RWPE2 (cell line): ENCODE data around the gene ESPN.

ENCODE experiments used
- ATAC-seq: fragments of 200-7000 bp; cut with Tn5 transposase; 3 replicates; pipeline ENCODE4 v1.9.1; 2021; ENCODE audit warnings: low read depth
- DNase-seq: peaks from one replicate; pipeline ENCODE4 v3.0.0-alpha.2; 2020; ENCODE audit warnings: low spot score
- H3K27ac ChIP-seq: fragments of 450-650 bp; 2 replicates; pipeline ENCODE4 v1.5.1; 2017; ENCODE audit warnings: mild to moderate bottlenecking; ENCODE audit not compliant: poor library complexity, severe bottlenecking
- H3K27me3 ChIP-seq: fragments of 250-450 bp; sonication (Bioruptor Pico); 2 replicates; pipeline ENCODE4 v1.5.1; 2021; ENCODE audit warnings: mild to moderate bottlenecking, moderate library complexity; ENCODE audit not compliant: insufficient read depth, poor library complexity, severe bottlenecking
- H3K36me3 ChIP-seq: fragments of 250-450 bp; sonication (Bioruptor Pico); 2 replicates; pipeline ENCODE4 v1.5.1; 2020; ENCODE audit warnings: low read depth, mild to moderate bottlenecking, moderate library complexity
- H3K4me1 ChIP-seq: fragments of 250-450 bp; sonication (Bioruptor Pico); 2 replicates; pipeline ENCODE4 v1.5.1; 2021; ENCODE audit warnings: mild to moderate bottlenecking, moderate library complexity; ENCODE audit not compliant: insufficient read depth, poor library complexity, severe bottlenecking
- H3K4me3 ChIP-seq: fragments of 250-450 bp; sonication (Bioruptor Pico); 2 replicates; pipeline ENCODE4 v1.5.1; 2021; ENCODE audit warnings: mild to moderate bottlenecking, moderate library complexity; ENCODE audit not compliant: severe bottlenecking
- H3K9me3 ChIP-seq: fragments of 250-450 bp; sonication (Bioruptor Pico); 2 replicates; pipeline ENCODE4 v1.5.1; 2021; ENCODE audit warnings: mild to moderate bottlenecking, moderate library complexity; ENCODE audit not compliant: severe bottlenecking
- CTCF ChIP-seq: fragments of 450-650 bp; IDR thresholded peaks from one replicate; pipeline ENCODE4 v1.5.1; 2017; ENCODE audit warnings: mild to moderate bottlenecking, moderate library complexity; ENCODE audit not compliant: poor library complexity, severe bottlenecking

The ESPN gene

DNA sequence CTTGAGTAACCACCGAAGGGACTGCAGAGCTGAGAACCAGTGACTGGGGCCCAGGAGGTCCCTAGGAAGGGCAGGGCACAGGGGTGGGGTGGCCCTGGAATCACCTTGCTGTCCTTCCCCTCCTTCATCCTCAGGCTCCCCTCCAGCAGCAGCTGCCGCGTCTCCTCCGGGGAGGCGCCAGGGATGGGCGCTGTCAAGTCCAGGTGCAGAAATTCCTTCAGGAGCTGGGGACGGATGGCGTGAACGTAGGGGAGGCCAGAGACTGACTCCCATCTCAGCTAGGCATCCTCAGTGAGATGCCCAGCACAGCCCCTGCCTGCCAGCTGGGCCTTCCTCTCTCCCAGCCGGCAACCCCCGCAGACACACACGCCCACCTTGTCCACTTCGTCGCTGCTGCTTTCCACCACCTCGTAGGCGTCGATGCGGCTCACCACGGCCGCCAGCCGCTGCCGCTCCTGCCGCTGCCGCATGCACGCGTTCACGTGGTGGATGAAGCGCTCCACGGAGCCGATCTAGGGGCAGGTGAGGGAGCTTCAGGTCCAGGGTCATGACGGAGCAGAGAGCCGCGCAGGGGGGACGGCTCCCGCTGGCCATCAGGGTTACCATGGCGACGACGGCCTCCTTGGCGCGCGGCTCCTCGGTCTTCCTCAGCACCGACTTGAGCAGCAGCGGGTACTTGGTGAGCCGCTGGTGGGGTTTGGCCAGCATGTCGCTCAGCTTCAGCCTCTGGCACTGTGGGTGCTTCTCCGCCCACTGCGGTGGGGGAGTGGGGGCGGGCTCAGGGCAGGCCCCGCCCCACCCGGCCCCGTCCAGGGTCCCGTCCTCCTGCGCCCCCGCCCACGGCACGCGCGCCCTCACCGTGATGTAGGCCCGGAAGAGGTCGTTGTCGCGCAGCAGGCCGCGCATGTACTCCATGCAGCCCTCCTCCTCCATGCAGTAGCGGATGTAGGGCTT, 45.8 kb downstream of the ESPN start:
- H3K4me3 ChIP-seq, result no peak overlapping the region
- H3K27ac ChIP-seq, result no peak overlapping the region
- TF ChIP-seq CTCF, result no peak
- H3K4me1 ChIP-seq, result peaks cover 4% of the 10 kb centered on the region
- H3K9me3 ChIP-seq, result no peaks in the 10 kb centered on the region
- DNase-seq, result no peak
- no peaks in the 10 kb centered on the region for H3K27me3 ChIP-seq
- H3K36me3 ChIP-seq, result peaks cover 55% of the 10 kb centered on the region
- ATAC-seq, result no peak

DNA sequence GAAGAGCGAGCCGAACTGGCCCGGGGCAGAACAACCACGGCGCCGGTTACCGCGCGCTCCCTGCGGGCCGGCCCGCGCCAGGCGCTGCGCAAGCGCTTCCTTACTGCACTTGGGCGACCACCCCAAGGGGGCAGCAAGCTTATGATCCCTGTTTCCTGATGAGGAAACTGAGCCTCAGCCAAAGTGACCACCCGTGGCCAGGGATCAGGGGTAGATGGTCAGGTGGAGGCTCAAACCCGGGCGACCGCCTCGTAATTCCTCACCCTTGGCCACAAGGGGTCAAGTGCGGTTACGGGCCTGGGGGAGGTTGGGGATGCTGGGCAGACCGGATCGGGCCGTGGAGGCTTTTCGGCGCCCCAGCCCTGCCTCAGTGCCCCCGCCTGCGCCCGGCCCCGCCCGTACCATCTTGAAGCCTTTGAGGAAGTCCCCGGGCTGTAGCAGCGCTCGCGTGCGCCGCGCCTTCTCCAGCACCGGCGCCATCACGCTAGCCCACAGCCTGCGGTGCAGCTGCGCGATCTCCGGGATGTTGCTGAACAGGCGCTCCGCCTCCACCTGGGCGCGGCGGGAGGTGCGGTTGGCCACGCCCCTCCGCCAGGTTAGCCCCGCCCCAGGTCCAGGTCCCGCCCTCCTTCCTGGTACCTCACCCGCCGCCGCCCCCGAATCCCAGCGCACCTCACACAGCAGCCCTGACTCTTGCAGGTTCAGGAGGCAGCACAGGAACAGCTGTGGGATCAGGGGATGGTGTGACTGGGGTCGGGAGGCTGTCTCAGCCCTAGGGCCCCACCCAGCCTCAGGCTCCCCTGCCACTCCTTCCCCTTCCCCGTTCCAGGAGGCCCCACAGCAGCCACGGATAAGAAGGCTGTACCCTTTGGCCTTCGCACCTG, 46.8 kb downstream of the ESPN start:
- Histone ChIP-seq H3K4me3 (no peak overlapping the region), H3K9me3 (no peaks in the 10 kb centered on the region), H3K4me1 (peaks cover 4% of the 10 kb centered on the region), H3K36me3 (peaks cover 61% of the 10 kb centered on the region), H3K27ac (peak overlapping the region; percentile 29), H3K27me3 (no peaks in the 10 kb centered on the region)
- DNase-seq (no peak), ATAC-seq (no peak)
- no peak for TF ChIP-seq CTCF

- Histone ChIP-seq H3K27ac (peak overlapping the region; percentile 29), H3K9me3 (no peaks in the 10 kb centered on the region), H3K36me3 (peaks cover 66% of the 10 kb centered on the region), H3K4me1 (peaks cover 4% of the 10 kb centered on the region), H3K4me3 (no peak overlapping the region), H3K27me3 (no peaks in the 10 kb centered on the region)
- ATAC-seq (peak; percentile 72), DNase-seq (no peak)
- TF ChIP-seq CTCF, result no peak
Measured at GRCh38 chr1:6471970-6472368, 47.4 kb downstream of the ESPN start.

GRCh38 chr1:6472391-6472790, 47.8 kb downstream of the ESPN start:
- no peaks in the 10 kb centered on the region for H3K27me3 ChIP-seq
- peak; percentile 29 for TF ChIP-seq CTCF
- H3K36me3 ChIP-seq, result peaks cover 70% of the 10 kb centered on the region
- no peak for DNase-seq
- no peaks in the 10 kb centered on the region for H3K9me3 ChIP-seq
- no peak overlapping the region for H3K4me3 ChIP-seq
- H3K27ac ChIP-seq, result peak overlapping the region; percentile 29
- peaks cover 4% of the 10 kb centered on the region for H3K4me1 ChIP-seq
- ATAC-seq, result no peak
